MM.1S (cell line): ENCODE data around the gene APOA5.

Source experiments
- CTCF ChIP-seq: fragments of 300-600 bp; sonication (generic); IDR thresholded peaks from 2 replicates; pipeline ENCODE4 v1.5.1; 2016; ENCODE audit warnings: antibody characterized with exemption, low read length, mixed read lengths
- EZH2phosphoT487 ChIP-seq: fragments of 300-600 bp; sonication (generic); IDR thresholded peaks from 2 replicates; pipeline ENCODE4 v1.6.1; 2018; ENCODE audit warnings: antibody characterized with exemption, low read length

GRCh38 chr11:116833491-116833815 is 41.8 kb upstream of the APOA5 start:
- TF ChIP-seq CTCF (no peak), EZH2phosphoT487 (no peak)
